Mesothelial cell of epicardium (in vitro differentiated cells): Measurements from ENCODE around the gene TRAPPC2L. TPM values are rescaled to one million over a fixed set of nuclear protein-coding genes. Genes with fewer than 3 reads are reported as not detected.
"Not testable (repeated sequence)": the region's sequence is repeated elsewhere in the genome, so short reads cannot be mapped to it uniquely, and the experiment has no call there.

Experiments used
- DNase-seq, 2 experiments: peaks; one replicate each; pipeline ENCODE4 v3.0.0; 2021; ENCODE audit warnings: low spot score in 2 of 2; ENCODE audit not compliant: unreplicated experiment in 2 of 2
- H3K27ac Mint-ChIP-seq: 2 replicates; pipeline ENCODE4 v1.8.0; 2021; ENCODE audit warnings: mixed read lengths
- H3K27me3 Mint-ChIP-seq: 2 replicates; pipeline ENCODE4 v1.8.0; 2021; ENCODE audit warnings: low read depth, mixed read lengths
- H3K36me3 Mint-ChIP-seq: 2 replicates; pipeline ENCODE4 v1.8.0; 2021; ENCODE audit warnings: mixed read lengths
- H3K4me1 Mint-ChIP-seq: 2 replicates; pipeline ENCODE4 v1.8.0; 2021; ENCODE audit warnings: mixed read lengths
- H3K4me3 Mint-ChIP-seq: 2 replicates; pipeline ENCODE4 v1.8.0; 2021; ENCODE audit warnings: mild to moderate bottlenecking, moderate library complexity, mixed read lengths
- H3K9me3 Mint-ChIP-seq: 2 replicates; pipeline ENCODE4 v1.8.0; 2021; ENCODE audit warnings: mixed read lengths
- total RNA-seq: library from RNA; stranded (reverse); gene quantifications from 3 replicates; pipeline ENCODE4 v1.2.1, GENCODE V29; 2021
- TF ChIP-seq, protein P1 (sequence below): fragments of 200-600 bp; sonication (generic); IDR thresholded peaks from one replicate; pipeline ENCODE4 v1.5.0; 2021; ENCODE audit warnings: antibody characterized with exemption; ENCODE audit not compliant: unreplicated experiment

The TRAPPC2L gene
- total RNA-seq, 1 donor from 2014 or later = 96.3 TPM

DNA sequence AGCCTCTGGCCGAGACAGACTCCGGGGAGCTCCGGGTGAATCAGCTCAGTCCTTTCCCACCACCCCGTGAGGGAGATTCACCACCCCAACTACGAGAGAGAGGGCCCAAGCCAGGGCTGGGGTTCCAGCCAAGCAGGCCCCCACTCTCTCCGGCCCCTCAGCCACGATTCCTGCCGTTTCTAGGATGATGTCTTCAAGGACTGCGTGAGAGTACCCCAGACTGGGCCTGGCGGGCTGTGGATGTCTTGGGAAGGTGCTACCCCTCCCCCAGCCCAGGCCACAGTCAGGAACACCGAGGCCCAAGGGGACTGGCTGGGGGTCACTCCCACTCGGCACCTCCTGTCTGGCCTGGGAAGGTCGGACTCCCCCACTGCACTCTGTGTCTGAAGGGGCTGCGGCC, 31.1 kb downstream of the TRAPPC2L start:
- DNase-seq = no peak
- H3K9me3 Mint-ChIP-seq = no peaks in the 10 kb centered on the region
- no peak overlapping the region for H3K27ac Mint-ChIP-seq
- no peak overlapping the region for H3K4me3 Mint-ChIP-seq
- no peaks in the 10 kb centered on the region for H3K27me3 Mint-ChIP-seq
- peaks cover 10% of the 10 kb centered on the region for H3K36me3 Mint-ChIP-seq
- TF ChIP-seq, protein P1, sequence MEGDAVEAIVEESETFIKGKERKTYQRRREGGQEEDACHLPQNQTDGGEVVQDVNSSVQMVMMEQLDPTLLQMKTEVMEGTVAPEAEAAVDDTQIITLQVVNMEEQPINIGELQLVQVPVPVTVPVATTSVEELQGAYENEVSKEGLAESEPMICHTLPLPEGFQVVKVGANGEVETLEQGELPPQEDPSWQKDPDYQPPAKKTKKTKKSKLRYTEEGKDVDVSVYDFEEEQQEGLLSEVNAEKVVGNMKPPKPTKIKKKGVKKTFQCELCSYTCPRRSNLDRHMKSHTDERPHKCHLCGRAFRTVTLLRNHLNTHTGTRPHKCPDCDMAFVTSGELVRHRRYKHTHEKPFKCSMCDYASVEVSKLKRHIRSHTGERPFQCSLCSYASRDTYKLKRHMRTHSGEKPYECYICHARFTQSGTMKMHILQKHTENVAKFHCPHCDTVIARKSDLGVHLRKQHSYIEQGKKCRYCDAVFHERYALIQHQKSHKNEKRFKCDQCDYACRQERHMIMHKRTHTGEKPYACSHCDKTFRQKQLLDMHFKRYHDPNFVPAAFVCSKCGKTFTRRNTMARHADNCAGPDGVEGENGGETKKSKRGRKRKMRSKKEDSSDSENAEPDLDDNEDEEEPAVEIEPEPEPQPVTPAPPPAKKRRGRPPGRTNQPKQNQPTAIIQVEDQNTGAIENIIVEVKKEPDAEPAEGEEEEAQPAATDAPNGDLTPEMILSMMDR = no peak
- H3K4me1 Mint-ChIP-seq = no peaks in the 10 kb centered on the region

DNA sequence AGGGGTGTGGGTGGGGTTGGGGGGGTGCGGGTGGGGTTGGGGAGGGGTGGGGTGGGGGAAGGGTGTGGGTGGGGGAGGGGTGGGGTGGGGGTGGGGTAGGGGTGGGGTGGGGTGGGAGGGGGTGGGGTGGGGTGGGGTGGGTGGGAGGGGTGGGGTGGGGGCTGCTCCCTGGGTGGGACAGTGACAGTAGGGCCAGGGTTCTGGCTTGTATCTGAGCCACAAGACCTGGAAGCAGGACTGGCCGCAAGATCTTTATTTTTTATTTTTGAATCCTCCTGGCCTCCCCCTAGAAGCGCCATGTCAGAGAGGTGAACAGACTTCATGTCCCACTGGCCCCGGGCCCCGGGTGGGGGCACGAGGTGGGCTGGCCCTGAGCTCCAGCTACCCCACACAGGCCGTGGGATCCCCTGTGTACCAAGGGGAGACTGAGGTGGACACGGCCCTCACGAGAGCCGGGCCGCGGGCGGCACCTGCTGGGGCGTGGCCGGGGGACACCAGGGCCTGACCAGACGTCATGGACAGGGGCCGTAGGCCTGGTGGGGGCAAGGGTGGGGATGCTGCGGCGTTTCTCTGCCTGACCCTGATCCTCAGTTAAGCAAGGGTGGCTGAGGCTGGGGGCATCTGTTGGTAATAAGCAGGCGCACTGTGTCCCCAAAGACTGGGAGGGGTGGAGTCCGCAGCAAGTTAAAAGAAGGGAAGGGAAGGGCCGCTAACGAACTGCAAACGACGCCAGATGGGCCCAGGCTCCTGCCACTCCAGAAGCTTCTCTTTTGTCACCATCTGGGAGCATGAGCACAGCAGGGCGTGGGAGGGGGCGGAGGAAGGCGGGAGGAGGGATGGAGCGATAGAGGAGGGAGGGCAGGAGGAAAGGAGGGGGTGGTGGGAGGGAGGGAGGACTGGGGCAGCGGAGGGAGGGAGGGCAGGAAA, 31.8 kb downstream of the TRAPPC2L start:
- no peaks in the 10 kb centered on the region for H3K27me3 Mint-ChIP-seq
- no peaks in the 10 kb centered on the region for H3K4me1 Mint-ChIP-seq
- H3K36me3 Mint-ChIP-seq = peaks cover 10% of the 10 kb centered on the region
- no peak overlapping the region for H3K27ac Mint-ChIP-seq
- TF ChIP-seq, protein P1 = no peak
- no peak for DNase-seq
- H3K4me3 Mint-ChIP-seq = no peak overlapping the region
- no peaks in the 10 kb centered on the region for H3K9me3 Mint-ChIP-seq

DNA sequence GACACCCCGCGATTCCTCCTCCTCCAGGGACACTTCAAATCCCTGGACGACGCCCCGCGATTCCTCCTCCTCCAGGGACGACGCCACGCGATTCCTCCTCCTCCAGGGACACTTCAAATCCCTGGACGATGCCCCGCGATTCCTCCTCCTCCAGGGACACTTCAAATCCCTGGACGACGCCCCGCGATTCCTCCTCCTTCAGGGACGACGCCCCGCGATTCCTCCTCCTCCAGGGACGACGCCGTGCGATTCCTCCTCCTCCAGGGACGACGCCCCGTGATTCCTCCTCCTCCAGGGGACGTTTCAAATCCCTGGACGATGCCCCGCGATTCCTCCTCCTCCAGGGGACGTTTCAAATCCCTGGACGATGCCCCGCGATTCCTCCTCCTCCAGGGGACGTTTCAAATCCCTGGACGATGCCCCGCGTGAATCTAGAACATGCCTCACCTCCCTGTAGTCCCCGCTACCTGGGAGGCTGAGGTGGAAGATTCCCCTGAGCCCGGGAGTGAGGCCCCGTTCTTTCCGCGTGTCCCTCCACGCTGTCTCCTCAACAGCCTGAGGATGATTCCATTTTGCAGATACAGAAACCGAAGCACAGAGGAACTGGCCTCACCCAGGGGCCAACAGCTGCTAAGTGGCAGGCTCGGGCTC, 32.9 kb downstream of the TRAPPC2L start:
- not testable (repeated sequence) for H3K4me1 Mint-ChIP-seq, DNase-seq, H3K4me3 Mint-ChIP-seq, H3K36me3 Mint-ChIP-seq, H3K27me3 Mint-ChIP-seq, H3K9me3 Mint-ChIP-seq, H3K27ac Mint-ChIP-seq

DNA sequence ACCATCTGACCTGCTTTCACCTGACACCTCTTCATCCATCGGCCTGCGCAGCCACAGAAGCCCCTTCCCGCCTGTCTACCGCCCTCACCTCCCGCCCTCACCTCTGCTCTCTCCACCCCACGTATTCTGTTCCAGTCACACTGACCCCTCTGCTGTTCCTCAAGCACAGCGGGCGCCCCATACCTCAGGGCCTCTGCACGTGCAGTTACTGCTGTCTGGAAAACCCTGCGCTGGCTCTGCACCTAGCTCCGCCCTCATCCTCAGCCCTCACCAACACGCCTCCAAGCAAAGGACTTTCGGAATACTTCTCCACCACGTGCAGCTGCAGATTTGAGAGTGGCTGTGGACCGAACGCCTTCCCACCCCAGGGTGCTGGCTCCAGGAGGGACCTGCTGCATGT, 34.2 kb downstream of the TRAPPC2L start:
- no peaks in the 10 kb centered on the region for H3K9me3 Mint-ChIP-seq
- no peak for DNase-seq
- no peak overlapping the region for H3K4me3 Mint-ChIP-seq
- H3K27ac Mint-ChIP-seq = no peak overlapping the region
- no peaks in the 10 kb centered on the region for H3K27me3 Mint-ChIP-seq
- no peaks in the 10 kb centered on the region for H3K4me1 Mint-ChIP-seq
- TF ChIP-seq, protein P1 = no peak
- H3K36me3 Mint-ChIP-seq = peaks cover 10% of the 10 kb centered on the region

DNA sequence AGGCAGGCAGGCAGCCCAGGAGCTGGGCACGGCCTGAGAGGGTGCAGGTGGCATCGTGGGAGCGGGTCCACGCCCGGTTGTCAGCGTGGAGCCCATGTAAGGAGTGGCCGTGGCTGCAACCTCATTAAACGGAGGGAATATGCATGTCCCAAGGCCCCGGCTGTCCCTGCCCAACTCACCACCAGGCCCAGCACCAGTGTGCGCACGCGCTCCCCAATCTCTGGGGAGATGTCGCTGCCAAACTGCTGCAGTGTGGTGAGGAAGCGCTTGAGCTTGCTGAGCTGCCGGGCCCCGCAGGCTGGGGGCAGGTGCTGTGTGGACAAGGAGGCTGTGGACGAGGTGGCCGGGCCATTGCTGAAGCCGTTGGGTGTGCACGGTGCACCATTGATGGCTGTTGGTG, 35.1 kb downstream of the TRAPPC2L start:
- Mint-ChIP-seq H3K27ac (no peak overlapping the region), H3K4me1 (no peaks in the 10 kb centered on the region), H3K27me3 (no peaks in the 10 kb centered on the region), H3K9me3 (no peaks in the 10 kb centered on the region), H3K36me3 (peaks cover 10% of the 10 kb centered on the region), H3K4me3 (no peak overlapping the region)
- DNase-seq = no peak
- TF ChIP-seq, protein P1 = no peak
